PC-9 (cell line): Measurements from ENCODE around the gene KCNH8. TPM values are rescaled to one million over a fixed set of nuclear protein-coding genes. Genes with fewer than 3 reads are reported as not detected.

Source experiments
- BruUV-seq: library from RNA; stranded (reverse); fragments of 400-500 nt; replicated peaks from 2 replicates; lab custom pipeline; 2021; lab: Mats Ljungman, UMichigan
- CTCF ChIA-PET: fragments of 300-600 bp; sonication (Branson Sonifier 250); formaldehyde crosslinking; loops from one replicate; lab custom pipeline; 2022; ENCODE audit warnings: antibody characterized with exemption; lab: Charles Lee
- POLR2A ChIA-PET: fragments of 300-600 bp; sonication (Branson Sonifier 250); formaldehyde crosslinking; loops from one replicate; lab custom pipeline; 2022; ENCODE audit warnings: antibody characterized with exemption; ENCODE audit not compliant: unreplicated experiment; lab: Charles Lee
- DNase-seq, 2 experiments: peaks; one replicate each; pipeline versions ENCODE4 v3.0.0 to v3.0.0-alpha.2; 2015 to 2022; ENCODE audit warnings: mixed read lengths in 1 of 2
- H2AFZ ChIP-seq: fragments of 200-600 bp; sonication (generic); 2 replicates; pipeline ENCODE4 v1.8.1; 2017; ENCODE audit warnings: antibody characterized with exemption
- H3F3A ChIP-seq: fragments of 200-600 bp; sonication (generic); 2 replicates; pipeline ENCODE4 v1.8.1; 2017; ENCODE audit warnings: antibody characterized with exemption, mild to moderate bottlenecking, low read depth; ENCODE audit not compliant: insufficient read depth
- H3K27ac ChIP-seq: fragments of 200-600 bp; sonication (generic); 2 replicates; pipeline ENCODE4 v1.6.1; 2016; ENCODE audit warnings: mixed run types
- H3K27me3 ChIP-seq: fragments of 200-600 bp; sonication (generic); 2 replicates; pipeline ENCODE4 v1.6.1; 2016; ENCODE audit warnings: low read depth, mixed run types; ENCODE audit not compliant: insufficient read depth
- H3K36me3 ChIP-seq: fragments of 200-600 bp; sonication (generic); 2 replicates; pipeline ENCODE4 v1.6.1; 2016; ENCODE audit warnings: low read depth, mixed run types
- H3K4me1 ChIP-seq: fragments of 200-600 bp; sonication (generic); replicated peaks from 2 replicates; pipeline ENCODE4 v1.6.1; 2016; ENCODE audit warnings: mixed run types; ENCODE audit not compliant: insufficient read depth
- H3K4me2 ChIP-seq: fragments of 200-600 bp; sonication (generic); 2 replicates; pipeline ENCODE4 v1.6.1; 2017; ENCODE audit warnings: mixed run types
- H3K4me3 ChIP-seq: fragments of 200-600 bp; sonication (generic); 2 replicates; pipeline ENCODE4 v1.6.1; 2016; ENCODE audit warnings: mixed run types
- H3K79me2 ChIP-seq: fragments of 200-600 bp; sonication (generic); 2 replicates; pipeline ENCODE4 v1.6.1; 2017; ENCODE audit warnings: low read depth, mixed run types
- H3K9me2 ChIP-seq: fragments of 200-600 bp; sonication (generic); 2 replicates; pipeline ENCODE4 v1.8.1; 2017; ENCODE audit warnings: mild to moderate bottlenecking; ENCODE audit not compliant: insufficient read depth
- H3K9me3 ChIP-seq: fragments of 200-600 bp; sonication (generic); 2 replicates; pipeline ENCODE4 v1.8.1; 2016; ENCODE audit warnings: low read depth; ENCODE audit not compliant: insufficient read depth
- H4K20me1 ChIP-seq: fragments of 200-600 bp; sonication (generic); 2 replicates; pipeline ENCODE4 v1.8.1; 2017; ENCODE audit not compliant: insufficient read depth
- EZH2 ChIP-seq: fragments of 200-600 bp; sonication (generic); IDR thresholded peaks from 2 replicates; pipeline ENCODE4 v1.8.0; 2017; ENCODE audit warnings: antibody characterized with exemption, low read depth
- intact Hi-C: fragments of 100-400 bp; cut with micrococcal nuclease; formaldehyde crosslinking; loops from one replicate; pipeline ENCODE4 v1.10.0; 2022; ENCODE audit not compliant: unreplicated experiment
- total RNA-seq: library from RNA; stranded (reverse); gene quantifications from 2 replicates; pipeline ENCODE4 v1.2.3, GENCODE V29; 2021
- TF ChIP-seq, protein P1 (sequence below): fragments of 200-600 bp; sonication (generic); conservative IDR thresholded peaks from 2 replicates; pipeline ENCODE4 v1.6.1; 2017; ENCODE audit warnings: mixed run types, antibody characterized with exemption, mild to moderate bottlenecking, moderate library complexity

Gene KCNH8
- total RNA-seq, 1 experiment from 2014 or later: 0.63 TPM

DNA sequence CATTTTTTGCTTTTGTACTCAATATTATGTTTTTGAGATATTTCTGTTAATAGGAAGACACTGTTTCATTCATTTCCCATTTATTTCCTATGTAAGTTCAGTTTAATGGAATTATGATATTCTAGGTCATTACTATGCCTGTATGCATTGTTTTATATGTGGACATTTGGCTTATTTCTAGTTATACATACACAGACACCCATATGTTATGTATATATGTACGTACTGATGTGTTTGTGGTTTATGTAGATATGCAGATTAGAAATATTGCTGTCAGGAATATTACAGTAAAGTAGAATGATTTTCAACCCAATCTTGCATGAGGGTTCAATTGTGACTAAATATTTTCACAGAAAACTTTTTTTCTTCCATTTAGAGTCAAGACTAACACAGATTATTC is 190.5 kb downstream of the KCNH8 start:
- Histone ChIP-seq H3K4me3 (no peak overlapping the region), H3K4me2 (no peak overlapping the region), H3K36me3 (no peaks in the 10 kb centered on the region), H3K4me1 (no peaks in the 10 kb centered on the region), H3K27me3 (no peaks in the 10 kb centered on the region), H3K9me2 (no peaks in the 10 kb centered on the region), H3K79me2 (no peaks in the 10 kb centered on the region), H4K20me1 (no peaks in the 10 kb centered on the region), H2AFZ (no peak overlapping the region), H3K9me3 (no peaks in the 10 kb centered on the region), H3K27ac (no peak overlapping the region), H3F3A (no peaks in the 10 kb centered on the region)
- no peak for DNase-seq
- intact Hi-C loops: no loop called here
- TF ChIP-seq, protein P1, sequence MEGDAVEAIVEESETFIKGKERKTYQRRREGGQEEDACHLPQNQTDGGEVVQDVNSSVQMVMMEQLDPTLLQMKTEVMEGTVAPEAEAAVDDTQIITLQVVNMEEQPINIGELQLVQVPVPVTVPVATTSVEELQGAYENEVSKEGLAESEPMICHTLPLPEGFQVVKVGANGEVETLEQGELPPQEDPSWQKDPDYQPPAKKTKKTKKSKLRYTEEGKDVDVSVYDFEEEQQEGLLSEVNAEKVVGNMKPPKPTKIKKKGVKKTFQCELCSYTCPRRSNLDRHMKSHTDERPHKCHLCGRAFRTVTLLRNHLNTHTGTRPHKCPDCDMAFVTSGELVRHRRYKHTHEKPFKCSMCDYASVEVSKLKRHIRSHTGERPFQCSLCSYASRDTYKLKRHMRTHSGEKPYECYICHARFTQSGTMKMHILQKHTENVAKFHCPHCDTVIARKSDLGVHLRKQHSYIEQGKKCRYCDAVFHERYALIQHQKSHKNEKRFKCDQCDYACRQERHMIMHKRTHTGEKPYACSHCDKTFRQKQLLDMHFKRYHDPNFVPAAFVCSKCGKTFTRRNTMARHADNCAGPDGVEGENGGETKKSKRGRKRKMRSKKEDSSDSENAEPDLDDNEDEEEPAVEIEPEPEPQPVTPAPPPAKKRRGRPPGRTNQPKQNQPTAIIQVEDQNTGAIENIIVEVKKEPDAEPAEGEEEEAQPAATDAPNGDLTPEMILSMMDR: no peak
- TF ChIP-seq EZH2: no peak
- POLR2A ChIA-PET: no interaction called here
- CTCF ChIA-PET: no interaction called here
- no TSS peak for BruUV-seq

GRCh38 chr3:19342389-19342788 is 194.1 kb downstream of the KCNH8 start:
- Histone ChIP-seq H2AFZ (no peak overlapping the region), H3K4me1 (no peaks in the 10 kb centered on the region), H3K79me2 (no peaks in the 10 kb centered on the region), H3K27me3 (no peaks in the 10 kb centered on the region), H3K9me2 (no peaks in the 10 kb centered on the region), H3K4me2 (no peak overlapping the region), H3K27ac (no peak overlapping the region), H3K9me3 (no peaks in the 10 kb centered on the region), H3F3A (no peaks in the 10 kb centered on the region), H3K4me3 (no peak overlapping the region), H4K20me1 (no peaks in the 10 kb centered on the region), H3K36me3 (no peaks in the 10 kb centered on the region)
- intact Hi-C loops: loop anchor here (10.0 kb wide), 1 partner anchor 278 kb away; no protein-coding TSS in a partner anchor
- ChIA-PET POLR2A (no interaction called here), CTCF (no interaction called here)
- TF ChIP-seq, protein P1: no peak
- TF ChIP-seq EZH2: no peak
- BruUV-seq: no TSS peak
- no peak for DNase-seq

- CTCF ChIA-PET: interaction anchor here (0.6 kb wide), 1 partner anchor 939 kb away, joined by 10 read pairs; no protein-coding TSS in a partner anchor
- no peak for DNase-seq
- Histone ChIP-seq H3K4me2 (no peak overlapping the region), H3K27ac (no peak overlapping the region), H3K27me3 (no peaks in the 10 kb centered on the region), H3K36me3 (no peaks in the 10 kb centered on the region), H3K79me2 (no peaks in the 10 kb centered on the region), H3K9me2 (no peaks in the 10 kb centered on the region), H4K20me1 (no peaks in the 10 kb centered on the region), H2AFZ (no peak overlapping the region), H3K4me1 (no peaks in the 10 kb centered on the region), H3F3A (no peaks in the 10 kb centered on the region), H3K9me3 (no peaks in the 10 kb centered on the region), H3K4me3 (no peak overlapping the region)
- POLR2A ChIA-PET: no interaction called here
- intact Hi-C loops: loop anchor here (2.0 to 10.0 kb wide), 3 partner anchors 196 to 520 kb away; no protein-coding TSS in a partner anchor
- no TSS peak for BruUV-seq
- TF ChIP-seq, protein P1: no peak
- no peak for TF ChIP-seq EZH2
These were observed 198.4 kb downstream of the KCNH8 start for GRCh38 chr3:19346759-19347158.
